Activated T-helper 17 cell treated with anti-CD3 and anti-CD28 coated beads, Interleukin-2, amount 50 U/mL, for 72 hours (primary cell): ENCODE data around the gene TUBB2A. TPM values are rescaled to one million over a fixed set of nuclear protein-coding genes. Genes with fewer than 3 reads are reported as not detected.

Experiments
- ATAC-seq: fragments of 150-1000 bp; cut with Tn5 transposase; replicated peaks from 2 replicates; pipeline ENCODE4 v1.10.0; 2021; ENCODE audit warnings: mild to moderate bottlenecking, moderate library complexity
- H3K27ac Mint-ChIP-seq: one replicate; pipeline ENCODE4 v1.8.0; 2022; ENCODE audit warnings: mixed read lengths
- H3K27me3 Mint-ChIP-seq: one replicate; pipeline ENCODE4 v1.8.0; 2022; ENCODE audit warnings: mixed read lengths
- H3K36me3 Mint-ChIP-seq: one replicate; pipeline ENCODE4 v1.8.0; 2022; ENCODE audit warnings: low read depth, mild to moderate bottlenecking, mixed read lengths
- H3K4me1 Mint-ChIP-seq: one replicate; pipeline ENCODE4 v1.8.0; 2022; ENCODE audit warnings: mixed read lengths
- H3K4me3 Mint-ChIP-seq: one replicate; pipeline ENCODE4 v1.8.0; 2022; ENCODE audit warnings: mild to moderate bottlenecking, mixed read lengths
- H3K9me3 Mint-ChIP-seq: one replicate; pipeline ENCODE4 v1.8.0; 2022; ENCODE audit warnings: mixed read lengths
- total RNA-seq, 2 donors: library from RNA; stranded (reverse); gene quantifications; one replicate each; pipeline ENCODE4 v1.2.3, GENCODE V29; 2022

The TUBB2A gene
- total RNA-seq, 2 donors from 2014 or later = 2.8 to 6.0 TPM

DNA sequence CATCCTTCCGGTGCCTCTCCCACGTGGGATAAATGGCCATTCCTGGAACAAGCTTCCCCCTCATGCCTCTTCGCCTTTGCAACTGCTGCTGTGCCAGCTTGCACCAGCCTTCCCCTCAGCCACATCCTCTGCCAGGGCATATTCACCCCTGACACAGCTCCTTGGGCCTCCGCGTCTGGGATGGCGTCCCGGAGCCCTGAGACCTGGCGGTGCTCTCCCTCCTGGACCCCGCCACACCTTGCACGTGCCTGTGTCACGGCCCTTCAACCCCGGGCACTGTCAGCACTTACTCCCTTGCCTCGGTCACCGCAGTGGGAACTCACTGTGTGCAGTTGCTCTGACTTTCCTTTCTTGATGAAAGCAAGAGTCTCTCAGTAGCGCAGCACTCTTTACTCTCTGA is 25.6 kb downstream of the TUBB2A start:
- Mint-ChIP-seq H3K4me1 (no peaks in the 10 kb centered on the region), H3K27ac (no peak overlapping the region), H3K36me3 (peaks cover 9% of the 10 kb centered on the region), H3K27me3 (no peaks in the 10 kb centered on the region), H3K9me3 (no peaks in the 10 kb centered on the region), H3K4me3 (no peak overlapping the region)
- ATAC-seq = no peak

DNA sequence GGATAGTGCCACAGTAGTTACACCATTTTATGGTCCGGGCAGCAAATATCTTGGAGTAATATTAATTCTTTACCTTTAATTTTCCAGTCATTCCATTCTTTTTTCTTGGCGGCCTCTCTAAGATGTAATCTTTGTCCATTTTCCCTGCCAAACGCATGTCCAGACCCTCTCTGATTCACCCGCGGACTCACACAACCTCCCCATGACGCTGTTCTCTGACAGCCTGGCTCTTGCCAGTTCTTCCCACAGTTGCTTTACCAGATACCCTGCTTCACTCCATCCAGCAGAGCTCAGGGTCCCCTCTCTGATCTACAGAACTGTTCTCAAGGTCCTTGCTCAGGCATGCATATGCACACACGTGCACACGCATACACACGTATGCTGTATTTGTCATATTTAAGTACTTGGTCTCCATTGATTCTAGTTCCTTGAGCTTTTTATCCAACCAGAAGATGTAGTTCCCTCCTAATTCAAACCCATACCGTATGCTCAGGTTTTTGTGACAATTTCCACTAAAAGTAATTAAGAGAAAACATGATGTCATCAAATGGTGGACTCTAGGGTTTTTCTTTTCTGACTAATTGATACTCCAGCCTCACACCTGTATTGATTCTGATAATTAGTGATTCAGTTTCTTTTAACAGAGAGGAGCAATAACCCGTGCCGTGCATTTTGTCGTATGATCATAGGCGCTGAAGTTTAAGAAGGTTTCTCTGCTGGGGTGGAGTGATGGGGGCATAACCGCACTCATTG is 28.8 kb downstream of the TUBB2A start:
- no peaks in the 10 kb centered on the region for H3K4me1 Mint-ChIP-seq
- no peak overlapping the region for H3K4me3 Mint-ChIP-seq
- ATAC-seq = no peak
- H3K27me3 Mint-ChIP-seq = no peaks in the 10 kb centered on the region
- no peaks in the 10 kb centered on the region for H3K9me3 Mint-ChIP-seq
- no peak overlapping the region for H3K27ac Mint-ChIP-seq
- peaks cover 9% of the 10 kb centered on the region for H3K36me3 Mint-ChIP-seq

DNA sequence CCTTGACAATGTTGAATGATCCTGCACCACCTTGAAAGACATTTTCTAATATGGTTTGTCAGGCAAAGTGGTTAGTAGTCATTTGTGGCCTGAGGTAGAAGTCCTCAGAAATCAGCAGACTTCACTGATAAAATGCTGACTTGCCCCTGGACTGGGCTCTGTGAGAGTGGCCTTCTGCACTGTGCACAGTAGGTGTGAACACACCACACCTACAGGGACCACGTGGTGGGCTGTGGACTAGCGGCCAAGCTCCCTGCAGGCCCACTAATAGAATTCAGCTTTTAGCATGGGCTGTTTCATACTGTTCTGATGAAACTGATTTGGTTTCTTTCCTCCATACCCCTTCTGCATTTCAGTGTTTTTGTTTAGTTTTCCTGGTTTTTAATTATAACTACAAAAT is 31.5 kb downstream of the TUBB2A start:
- no peaks in the 10 kb centered on the region for H3K9me3 Mint-ChIP-seq
- no peak overlapping the region for H3K4me3 Mint-ChIP-seq
- ATAC-seq = no peak
- H3K36me3 Mint-ChIP-seq = peaks cover 6% of the 10 kb centered on the region
- H3K27ac Mint-ChIP-seq = no peak overlapping the region
- no peaks in the 10 kb centered on the region for H3K4me1 Mint-ChIP-seq
- no peaks in the 10 kb centered on the region for H3K27me3 Mint-ChIP-seq

DNA sequence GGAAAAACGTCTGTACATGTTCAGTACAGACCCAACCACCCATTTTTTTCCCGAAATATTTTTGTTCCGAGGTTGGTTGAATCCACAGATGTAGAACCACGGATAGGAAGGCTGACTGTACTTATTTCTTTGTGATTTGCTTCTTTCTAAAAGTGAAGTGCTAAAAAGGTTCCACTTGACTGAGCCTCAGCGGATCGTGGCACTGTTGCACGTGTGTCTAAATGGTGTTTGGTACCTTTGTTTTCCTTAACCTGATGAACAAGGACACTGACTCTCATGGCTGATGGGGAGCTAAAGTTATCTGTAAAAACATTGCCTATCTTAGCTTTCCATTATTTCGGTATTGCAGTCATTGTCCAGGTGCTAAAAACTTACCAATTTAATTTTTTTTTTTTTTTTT is 32.7 kb downstream of the TUBB2A start:
- no peak for ATAC-seq
- Mint-ChIP-seq H3K36me3 (no peaks in the 10 kb centered on the region), H3K27ac (no peak overlapping the region), H3K4me1 (no peaks in the 10 kb centered on the region), H3K9me3 (no peaks in the 10 kb centered on the region), H3K4me3 (no peak overlapping the region), H3K27me3 (no peaks in the 10 kb centered on the region)

DNA sequence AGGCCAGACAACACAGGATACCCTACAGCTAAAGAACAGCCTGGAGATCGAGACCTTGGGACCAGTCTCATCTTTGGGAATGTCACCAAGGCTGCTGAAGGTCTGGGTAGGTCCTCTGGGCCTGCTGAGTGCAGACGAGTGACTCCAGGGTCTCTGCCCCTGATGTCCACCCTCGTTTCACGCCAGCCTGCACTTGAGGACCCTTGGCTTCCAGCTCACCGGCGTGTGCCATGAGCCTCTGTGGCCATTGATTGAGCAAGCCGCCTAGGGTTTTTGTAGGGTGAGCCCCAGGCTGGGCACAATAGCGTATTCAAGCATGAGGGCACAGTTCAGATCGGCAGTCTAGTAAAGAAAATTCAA is 34.5 kb downstream of the TUBB2A start:
- H3K4me3 Mint-ChIP-seq = no peak overlapping the region
- peaks cover 9% of the 10 kb centered on the region for H3K4me1 Mint-ChIP-seq
- no peak overlapping the region for H3K27ac Mint-ChIP-seq
- no peak for ATAC-seq
- no peaks in the 10 kb centered on the region for H3K9me3 Mint-ChIP-seq
- H3K27me3 Mint-ChIP-seq = no peaks in the 10 kb centered on the region
- H3K36me3 Mint-ChIP-seq = no peaks in the 10 kb centered on the region

DNA sequence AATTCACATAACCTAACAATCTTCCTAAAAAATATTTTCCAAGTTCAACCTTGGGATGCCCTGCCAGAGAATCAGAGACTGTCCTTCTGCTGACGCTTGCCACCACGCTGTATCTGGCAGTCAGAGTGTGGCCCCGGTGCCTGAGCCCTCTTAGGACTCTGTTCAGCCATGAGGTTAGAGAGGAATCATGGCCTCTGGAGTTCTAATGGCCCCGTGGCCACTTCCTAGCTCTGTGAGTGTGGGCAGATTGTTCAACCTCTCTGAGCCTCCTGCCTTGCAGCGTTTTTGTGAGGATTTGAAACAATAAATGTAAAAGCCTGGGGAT is 36.6 kb downstream of the TUBB2A start:
- Mint-ChIP-seq H3K4me3 (no peak overlapping the region), H3K36me3 (no peaks in the 10 kb centered on the region), H3K4me1 (peaks cover 14% of the 10 kb centered on the region), H3K9me3 (no peaks in the 10 kb centered on the region), H3K27ac (no peak overlapping the region), H3K27me3 (no peaks in the 10 kb centered on the region)
- ATAC-seq = no peak

DNA sequence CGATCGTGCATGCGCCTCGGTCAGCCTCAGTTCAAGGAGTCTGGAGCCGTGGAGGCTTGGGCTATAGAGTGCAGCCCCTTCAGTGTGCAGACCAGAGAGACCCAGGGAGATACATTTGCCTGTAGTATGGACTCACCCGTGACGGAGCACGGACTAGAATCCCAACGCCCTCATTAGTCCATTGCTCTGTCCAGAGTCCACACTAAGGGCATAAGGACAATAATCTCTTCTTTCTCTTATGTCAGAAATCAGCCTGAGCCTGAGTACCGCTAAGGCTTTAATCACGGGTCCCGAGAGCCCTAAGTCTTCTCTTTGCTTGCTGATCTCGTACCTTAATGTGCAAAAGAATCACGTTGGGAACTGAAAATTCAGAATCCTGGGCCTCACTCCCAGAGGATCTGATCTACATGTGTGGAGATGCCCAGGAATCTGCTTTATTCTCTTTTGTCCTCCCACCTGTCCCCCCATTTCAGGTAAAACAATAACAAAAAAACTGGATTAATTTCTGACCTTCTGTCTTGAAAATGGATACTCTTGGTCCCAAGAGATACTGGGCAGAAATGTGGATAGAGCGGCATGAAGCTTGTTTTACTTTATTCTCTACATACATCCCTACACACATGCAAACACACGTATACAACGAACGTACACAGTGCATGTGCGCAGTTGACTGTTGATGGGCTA is 38.2 kb downstream of the TUBB2A start:
- Mint-ChIP-seq H3K4me1 (peaks cover 14% of the 10 kb centered on the region), H3K9me3 (no peaks in the 10 kb centered on the region), H3K27me3 (no peaks in the 10 kb centered on the region), H3K36me3 (peaks cover 10% of the 10 kb centered on the region), H3K4me3 (peak overlapping the region; percentile 82), H3K27ac (peak overlapping the region; percentile 39)
- ATAC-seq = peak; percentile 27

DNA sequence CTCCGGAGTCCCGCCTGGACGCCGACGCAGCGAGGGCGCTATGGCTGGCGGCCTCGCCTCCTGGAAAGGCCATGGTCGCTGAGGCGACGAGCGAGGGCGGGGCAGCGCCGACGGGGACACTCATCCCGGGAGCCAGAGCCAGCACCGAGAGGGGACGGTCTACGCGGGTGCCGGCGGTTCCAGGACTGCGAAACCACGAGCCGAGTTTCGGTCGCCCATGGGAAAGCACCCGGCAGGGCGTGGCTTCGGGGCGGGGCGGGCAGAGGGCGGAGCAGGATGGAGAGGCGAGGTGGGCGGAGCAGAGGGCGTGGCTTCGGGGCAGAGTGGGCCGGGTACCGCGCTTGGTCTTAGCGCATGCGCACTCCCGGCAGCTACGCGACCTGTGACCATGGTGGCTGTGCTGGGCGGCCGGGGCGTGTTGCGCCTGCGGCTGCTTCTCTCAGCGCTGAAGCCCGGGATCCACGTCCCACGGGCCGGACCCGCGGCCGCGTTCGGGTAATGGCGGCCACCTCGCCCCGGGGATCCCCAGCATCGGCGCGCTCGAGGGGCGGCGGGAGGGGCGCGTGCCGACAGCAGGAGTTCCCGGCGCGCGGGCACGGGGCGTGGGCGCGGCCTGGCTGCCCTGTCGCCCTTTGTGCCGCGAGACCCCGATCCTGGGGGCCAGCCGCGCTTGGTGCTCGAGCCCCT is 38.8 kb downstream of the TUBB2A start, which contains the start of gene BPHL:
BPHL (plus strand) TSS at position 359 of the 687 bp plus-strand sequence; CDS start at position 389, 30 bp downstream.
- ATAC-seq = peak; percentile 92
- Mint-ChIP-seq H3K4me3 (peak within 1 kb of the TSS; percentile 82), H3K4me1 (peaks cover 14% of the 10 kb centered on the region), H3K27me3 (no peaks in the 10 kb centered on the region), H3K36me3 (peaks cover 15% of the 10 kb centered on the region), H3K27ac (peak within 1 kb of the TSS; percentile 65), H3K9me3 (no peaks in the 10 kb centered on the region)

DNA sequence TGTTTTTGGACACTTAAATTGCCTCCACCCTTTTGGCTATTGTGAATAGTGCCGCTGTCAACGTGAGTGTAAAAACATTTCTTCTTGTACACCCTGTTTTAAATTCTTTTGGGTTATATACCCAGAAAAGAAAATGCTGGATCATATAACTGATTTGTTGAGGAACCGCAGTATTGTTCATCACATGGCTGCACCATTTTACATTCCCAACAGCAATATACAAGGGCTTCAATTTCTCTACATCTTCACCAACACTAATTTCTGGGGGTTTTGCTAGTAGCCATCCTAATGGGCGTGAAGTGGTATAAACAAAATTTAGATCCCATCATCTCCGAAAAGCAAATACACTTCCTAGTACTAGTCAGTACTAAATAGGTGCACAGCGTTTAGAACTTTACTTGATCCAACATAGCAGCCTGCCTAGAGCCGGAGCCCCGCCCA is 39.4 kb downstream of the TUBB2A start:
- Mint-ChIP-seq H3K27ac (peak overlapping the region; percentile 65), H3K4me1 (peaks cover 14% of the 10 kb centered on the region), H3K4me3 (peak overlapping the region; percentile 82)

DNA sequence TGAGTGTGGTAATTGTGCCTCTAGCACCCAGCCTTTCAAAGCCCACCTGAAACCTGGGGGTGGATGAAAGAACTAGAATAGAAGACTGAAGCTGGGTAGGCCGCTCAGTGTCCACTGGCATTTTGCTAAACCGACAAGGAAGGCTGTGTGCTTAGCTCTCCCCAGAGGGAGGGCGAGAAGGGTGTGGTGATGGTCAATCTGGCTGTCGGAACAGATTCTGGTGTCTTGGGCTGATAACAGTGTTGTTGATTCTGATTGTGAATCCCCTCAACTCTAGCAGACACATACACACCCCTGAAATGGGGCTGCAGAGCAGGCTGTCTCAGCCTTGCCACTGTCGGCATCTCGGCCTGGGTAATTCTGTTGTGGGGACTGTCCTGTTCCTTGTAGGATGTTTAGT is 43.0 kb downstream of the TUBB2A start:
- Mint-ChIP-seq H3K9me3 (no peaks in the 10 kb centered on the region), H3K4me1 (peaks cover 12% of the 10 kb centered on the region), H3K27ac (no peak overlapping the region), H3K4me3 (no peak overlapping the region), H3K27me3 (no peaks in the 10 kb centered on the region), H3K36me3 (peaks cover 56% of the 10 kb centered on the region)
- no peak for ATAC-seq

More for the DNA sequence above, 39.4 kb downstream of the TUBB2A start:
- peaks cover 21% of the 10 kb centered on the region for H3K36me3 Mint-ChIP-seq
- H3K27me3 Mint-ChIP-seq = no peaks in the 10 kb centered on the region
- H3K9me3 Mint-ChIP-seq = no peaks in the 10 kb centered on the region
- no peak for ATAC-seq

DNA sequence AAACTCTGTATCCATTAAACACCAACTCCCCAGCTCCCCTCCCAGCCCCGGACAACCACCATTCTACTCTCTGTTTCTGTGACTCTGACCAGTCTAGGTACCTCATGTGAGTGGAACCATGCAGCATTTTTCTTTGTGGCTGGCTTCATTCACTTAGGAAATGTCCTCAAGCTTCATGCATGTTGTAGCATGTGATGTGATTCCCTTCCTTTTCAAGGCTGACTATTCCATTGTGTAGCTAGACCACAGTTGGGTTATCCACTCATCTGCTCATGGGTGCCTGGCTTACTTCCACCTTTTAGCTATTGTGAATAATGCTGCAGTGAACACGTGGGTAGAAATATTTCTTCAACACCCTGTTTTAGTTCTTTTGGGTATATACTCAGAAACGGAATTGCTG is 47.6 kb downstream of the TUBB2A start:
- H3K36me3 Mint-ChIP-seq = peaks cover 96% of the 10 kb centered on the region
- no peaks in the 10 kb centered on the region for H3K4me1 Mint-ChIP-seq
- no peaks in the 10 kb centered on the region for H3K9me3 Mint-ChIP-seq
- no peak overlapping the region for H3K27ac Mint-ChIP-seq
- H3K27me3 Mint-ChIP-seq = no peaks in the 10 kb centered on the region
- no peak for ATAC-seq
- H3K4me3 Mint-ChIP-seq = no peak overlapping the region

DNA sequence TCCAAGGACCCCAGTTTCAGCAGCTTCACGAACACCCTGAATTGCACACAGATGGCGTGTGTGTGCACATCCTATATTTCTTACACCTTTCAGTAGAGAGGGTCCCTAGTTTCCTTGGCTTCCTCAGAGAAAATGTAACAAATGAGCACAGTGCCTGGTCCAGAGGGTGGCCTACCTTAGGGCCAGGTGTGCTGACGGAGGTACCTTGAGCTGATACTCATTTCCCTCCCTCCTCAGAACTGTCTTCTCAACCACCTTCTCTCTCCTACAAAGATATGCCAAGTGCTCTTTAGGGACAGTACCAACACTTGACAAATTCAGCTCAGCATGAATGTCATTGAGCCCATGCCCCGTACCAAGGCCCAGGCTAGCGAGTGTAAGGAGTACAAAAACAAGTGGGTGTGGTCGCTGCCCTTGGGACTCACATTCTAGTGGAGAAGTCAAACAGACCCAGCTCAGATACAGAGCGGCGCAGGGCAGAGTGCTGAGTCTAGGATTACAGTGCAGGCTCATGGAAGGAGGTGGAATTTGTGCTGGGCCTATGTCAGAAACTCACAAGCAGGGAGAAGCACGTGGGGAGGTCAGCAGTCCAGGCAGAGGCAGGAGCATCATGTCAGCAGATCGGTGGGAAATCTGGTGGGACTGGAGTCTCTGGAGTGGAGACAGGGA is 48.5 kb downstream of the TUBB2A start:
- H3K27me3 Mint-ChIP-seq = no peaks in the 10 kb centered on the region
- no peaks in the 10 kb centered on the region for H3K4me1 Mint-ChIP-seq
- H3K36me3 Mint-ChIP-seq = peaks cover 97% of the 10 kb centered on the region
- peak overlapping the region; percentile 8 for H3K27ac Mint-ChIP-seq
- no peak for ATAC-seq
- H3K4me3 Mint-ChIP-seq = no peak overlapping the region
- no peaks in the 10 kb centered on the region for H3K9me3 Mint-ChIP-seq
